ENCODE measurements around the gene NBAS. TPM values are rescaled to one million over a fixed set of nuclear protein-coding genes. Genes with fewer than 3 reads are reported as not detected.

Gene NBAS
- polyA plus RNA-seq, 6 donors from 2014 or later = 5.4 to 16.4 (median 12.7) TPM

DNA sequence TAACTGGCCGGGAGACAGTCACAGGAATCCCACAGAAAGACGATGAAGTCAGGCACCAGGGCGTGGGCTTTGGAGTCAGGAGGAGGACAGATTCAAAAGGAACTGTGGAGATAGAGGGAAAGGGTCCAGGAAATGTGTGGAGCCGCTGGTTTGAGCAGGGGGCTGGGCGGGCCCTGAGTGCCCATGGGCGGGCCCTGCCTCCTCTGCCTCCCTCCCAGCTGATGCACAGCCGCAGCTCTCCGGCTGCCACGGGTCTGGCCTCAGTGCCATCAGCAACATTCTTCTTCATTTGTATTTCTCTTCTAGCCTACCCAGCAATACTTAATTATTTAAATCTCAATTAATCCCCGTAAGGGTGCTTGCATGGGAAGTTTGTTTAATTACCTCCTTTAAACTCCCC is 432.3 kb downstream of the NBAS start:
- DNase-seq = no peak
- Mint-ChIP-seq H3K9me3 (peaks cover 0 to 20% (median 3%) of the 10 kb centered on the region in 7 donors), H3K36me3 (peaks cover 0 to 6% of the 10 kb centered on the region in 2 donors), H3K4me3 (no peak overlapping the region), H3K4me1 (no peaks in the 10 kb centered on the region), H3K27me3 (peaks cover 0 to 7% (median 0%) of the 10 kb centered on the region in 3 donors), H3K27ac (peak overlapping the region in 1 of 6 donors; percentile 31)
- ATAC-seq (ENCODE audit: low read depth in 2 of 2) = no peak

DNA sequence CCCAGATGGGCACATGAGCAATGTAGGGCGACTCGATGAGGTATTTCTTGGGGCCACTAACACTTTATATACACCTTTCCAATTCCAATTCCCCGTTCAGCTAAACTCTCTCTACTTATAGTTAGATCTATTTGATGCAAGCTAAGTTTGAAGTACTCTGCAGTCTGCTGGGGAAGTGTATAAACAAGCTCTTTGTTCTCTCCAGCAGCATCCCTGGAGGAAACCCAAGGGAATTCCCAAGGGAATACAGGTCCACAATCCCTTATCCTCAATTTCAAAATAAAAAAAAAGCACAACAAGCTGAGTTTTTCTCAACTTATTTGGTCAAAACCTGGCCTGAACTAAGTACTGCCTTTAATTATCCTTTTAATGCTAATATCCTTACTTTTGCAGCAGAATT is 433.3 kb downstream of the NBAS start:
- no peak for DNase-seq
- Mint-ChIP-seq H3K36me3 (peaks cover 0 to 9% of the 10 kb centered on the region in 2 donors), H3K4me3 (no peak overlapping the region), H3K27me3 (peaks cover 0 to 7% (median 0%) of the 10 kb centered on the region in 3 donors), H3K9me3 (peaks cover 2 to 24% (median 7%) of the 10 kb centered on the region in 7 donors), H3K4me1 (no peaks in the 10 kb centered on the region), H3K27ac (no peak overlapping the region)
- no peak for ATAC-seq (ENCODE audit: low read depth in 2 of 2)

DNA sequence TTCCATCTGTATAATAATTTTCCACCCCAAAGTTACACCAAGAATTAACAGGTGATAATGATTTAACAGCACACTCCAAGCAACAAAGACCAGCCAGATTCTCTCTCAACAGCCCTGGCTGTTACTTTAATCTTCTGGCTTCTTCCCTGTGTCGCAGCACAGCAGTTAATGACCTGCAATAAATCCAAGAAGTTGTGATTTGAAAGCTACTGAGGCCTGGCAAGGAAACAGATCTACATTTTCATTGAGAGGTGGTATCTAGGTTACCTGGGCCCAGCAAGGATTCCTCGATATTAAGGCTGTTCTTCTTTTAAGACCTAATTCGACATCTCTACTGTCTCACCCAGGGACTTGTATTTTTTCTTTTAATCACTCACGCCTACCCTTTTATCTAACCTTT is 433.8 kb downstream of the NBAS start:
- Mint-ChIP-seq H3K4me3 (no peak overlapping the region), H3K9me3 (peaks cover 2 to 24% (median 5%) of the 10 kb centered on the region in 7 donors), H3K27ac (no peak overlapping the region), H3K36me3 (peaks cover 0 to 9% of the 10 kb centered on the region in 2 donors), H3K4me1 (no peaks in the 10 kb centered on the region), H3K27me3 (peaks cover 0 to 7% (median 1%) of the 10 kb centered on the region in 3 donors)
- DNase-seq = no peak
- ATAC-seq (ENCODE audit: low read depth in 2 of 2) = no peak

DNA sequence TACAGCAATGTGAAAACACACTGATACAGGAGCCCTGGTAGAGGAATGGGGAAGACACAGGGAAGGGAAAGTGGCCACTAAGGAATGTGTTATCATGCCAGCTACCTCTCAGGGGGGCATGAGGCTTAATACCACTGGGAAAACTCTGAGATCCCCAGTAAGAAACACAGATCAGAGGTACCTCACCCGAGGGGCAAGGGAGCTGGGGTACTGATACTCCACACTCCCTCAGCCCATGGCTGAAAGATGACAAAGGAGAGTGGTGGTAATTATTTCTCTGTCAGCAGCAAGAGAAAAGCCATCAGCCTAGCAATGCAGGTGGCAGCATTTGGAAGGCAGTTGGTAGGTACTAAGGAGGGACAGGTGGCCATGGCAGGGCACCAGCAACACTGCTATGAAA is 434.8 kb downstream of the NBAS start:
- peaks cover 0 to 9% of the 10 kb centered on the region in 2 donors for H3K36me3 Mint-ChIP-seq
- no peak overlapping the region for H3K27ac Mint-ChIP-seq
- no peaks in the 10 kb centered on the region for H3K4me1 Mint-ChIP-seq
- ATAC-seq (ENCODE audit: low read depth in 2 of 2) (no peak), DNase-seq (no peak)
- H3K27me3 Mint-ChIP-seq = peaks cover 0 to 14% (median 8%) of the 10 kb centered on the region in 3 donors
- no peak overlapping the region for H3K4me3 Mint-ChIP-seq
- peaks cover 4 to 24% (median 7%) of the 10 kb centered on the region in 7 donors for H3K9me3 Mint-ChIP-seq

DNA sequence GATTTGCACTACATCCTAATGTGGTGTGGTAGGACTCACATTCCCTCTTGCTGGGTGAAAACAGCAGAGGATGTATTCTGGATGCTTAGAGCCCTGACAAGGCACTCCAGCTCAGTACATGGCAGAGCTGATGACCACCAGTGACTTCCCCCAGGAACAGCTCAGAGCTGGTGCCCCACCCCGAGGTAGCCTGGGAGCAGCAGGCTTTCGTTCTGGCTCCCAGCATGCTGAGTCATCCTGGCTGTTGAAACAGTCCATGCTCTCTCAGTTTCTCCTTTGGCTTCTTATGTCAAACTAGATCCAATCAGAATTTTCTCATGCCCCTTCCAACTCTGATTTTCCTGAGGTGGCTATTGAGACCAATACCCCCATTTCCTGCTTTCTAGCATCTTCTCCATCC is 438.2 kb downstream of the NBAS start:
- Mint-ChIP-seq H3K36me3 (peaks cover 0 to 9% of the 10 kb centered on the region in 2 donors), H3K27me3 (peaks cover 0 to 8% (median 7%) of the 10 kb centered on the region in 3 donors), H3K4me3 (no peak overlapping the region), H3K27ac (no peak overlapping the region), H3K4me1 (no peaks in the 10 kb centered on the region), H3K9me3 (peaks cover 4 to 24% (median 7%) of the 10 kb centered on the region in 7 donors)
- DNase-seq (no peak), ATAC-seq (ENCODE audit: low read depth in 2 of 2) (no peak)

DNA sequence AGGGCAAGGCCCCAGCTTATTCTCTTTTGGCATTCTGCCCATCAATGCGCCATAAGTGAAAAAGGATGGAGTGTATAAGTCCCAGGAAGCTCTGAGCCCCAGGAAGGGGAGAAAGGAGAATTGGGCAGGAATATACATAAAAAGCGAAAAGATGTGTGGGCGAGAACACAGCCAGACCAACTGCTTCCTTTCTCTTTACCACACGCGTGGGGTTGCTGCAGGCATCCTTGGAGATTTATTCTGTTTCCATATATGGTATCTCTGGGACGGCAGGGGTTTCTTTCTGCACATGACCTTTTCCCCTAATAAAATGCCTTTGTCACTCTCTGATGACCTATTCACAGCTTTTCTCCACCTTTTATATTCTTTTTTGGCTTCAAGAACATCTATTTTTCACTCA is 440.5 kb downstream of the NBAS start:
- Mint-ChIP-seq H3K27me3 (peaks cover 0 to 8% (median 7%) of the 10 kb centered on the region in 3 donors), H3K4me1 (no peaks in the 10 kb centered on the region), H3K36me3 (peaks cover 0 to 9% of the 10 kb centered on the region in 2 donors), H3K27ac (no peak overlapping the region), H3K9me3 (peaks cover 2 to 15% (median 7%) of the 10 kb centered on the region in 7 donors), H3K4me3 (no peak overlapping the region)
- ATAC-seq (ENCODE audit: low read depth in 2 of 2) = no peak
- no peak for DNase-seq

DNA sequence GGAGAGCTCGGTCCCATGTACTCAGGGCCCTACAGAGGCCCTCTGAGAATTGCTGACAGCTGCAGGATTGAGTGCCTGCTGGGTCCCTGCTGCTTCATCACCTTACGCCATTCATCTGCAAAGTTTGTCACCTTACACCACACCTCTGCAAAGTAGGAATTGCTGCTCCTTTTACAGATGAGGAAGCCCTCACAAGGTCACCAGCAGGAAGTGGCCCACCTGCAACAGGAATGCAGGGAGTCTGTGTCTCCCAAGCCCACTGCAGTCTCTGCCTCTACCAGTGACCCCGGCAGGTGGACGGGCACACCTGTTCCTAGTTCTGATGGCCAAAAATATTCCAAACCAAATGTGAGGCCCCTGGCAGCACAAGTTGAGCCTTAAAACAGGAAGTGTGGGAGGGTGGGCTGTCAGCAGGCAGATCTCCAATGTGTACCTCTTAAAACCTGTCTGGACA is 441.4 kb downstream of the NBAS start:
- H3K4me1 Mint-ChIP-seq = no peaks in the 10 kb centered on the region
- no peak overlapping the region for H3K27ac Mint-ChIP-seq
- H3K4me3 Mint-ChIP-seq = no peak overlapping the region
- H3K27me3 Mint-ChIP-seq = peaks cover 0 to 8% (median 7%) of the 10 kb centered on the region in 3 donors
- peaks cover 2 to 14% (median 7%) of the 10 kb centered on the region in 7 donors for H3K9me3 Mint-ChIP-seq
- H3K36me3 Mint-ChIP-seq = peaks cover 0 to 9% of the 10 kb centered on the region in 2 donors
- no peak for ATAC-seq (ENCODE audit: low read depth in 2 of 2)
- DNase-seq = no peak

DNA sequence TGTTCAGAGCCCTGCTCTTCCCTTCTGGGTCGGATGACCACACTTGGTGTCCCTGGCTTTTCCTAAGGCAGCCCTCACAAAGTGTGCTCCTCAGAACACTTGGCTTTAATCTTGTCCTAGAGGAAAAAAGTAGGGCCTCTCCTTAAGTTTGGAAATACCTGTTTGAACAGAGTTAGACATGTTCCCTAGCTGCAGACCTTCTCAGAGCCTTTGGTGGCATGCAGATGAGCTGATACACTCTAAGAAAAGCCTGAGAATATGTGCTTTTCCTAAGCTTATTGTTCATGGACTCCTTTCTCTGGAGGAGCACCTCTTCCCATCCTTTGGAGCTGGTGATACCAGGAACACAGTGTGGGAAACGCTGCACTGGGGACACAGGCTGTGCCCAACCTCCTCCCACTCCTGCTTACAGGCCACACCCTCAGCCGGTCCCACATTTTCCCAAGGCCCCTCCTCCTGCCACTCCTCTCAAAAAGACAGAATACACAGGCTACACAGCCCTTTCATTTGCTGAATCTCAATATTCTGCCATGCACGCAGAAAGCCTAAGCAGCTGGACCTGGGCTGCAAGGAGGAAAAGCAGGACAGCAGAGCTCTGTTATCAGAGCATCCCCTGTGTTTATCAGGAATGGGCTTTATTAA is 443.6 kb downstream of the NBAS start:
- no peak for DNase-seq
- Mint-ChIP-seq H3K4me3 (no peak overlapping the region), H3K36me3 (peaks cover 0 to 18% of the 10 kb centered on the region in 2 donors), H3K27ac (no peak overlapping the region), H3K9me3 (peaks cover 0 to 18% (median 7%) of the 10 kb centered on the region in 7 donors), H3K4me1 (no peaks in the 10 kb centered on the region), H3K27me3 (peaks cover 0 to 8% (median 7%) of the 10 kb centered on the region in 3 donors)
- no peak for ATAC-seq (ENCODE audit: low read depth in 2 of 2)

Other genes starting within 250 kb of the NBAS start
- 10 to 100 TPM; 31.7 to 49.1 (median 40.6) TPM for gene DDX1, start 30.5 kb upstream of the NBAS start, polyA plus RNA-seq (ENCODE audit: low read depth in 6 of 6)